Fibroblast of skin of scalp (primary cell): Measurements from ENCODE around the gene SMIM20.
"Not testable (repeated sequence)": the region's sequence is repeated elsewhere in the genome, so short reads cannot be mapped to it uniquely, and the experiment has no call there.

Experiments used
- DNase-seq: peaks from one replicate; pipeline ENCODE4 v3.0.0-alpha.2; 2013

The SMIM20 gene

GRCh38 chr4:25890571-25891485 lies 23.2 kb upstream of the SMIM20 start:
- DNase-seq = no peak

- DNase-seq = no peak
Measured at GRCh38 chr4:25892796-25893195, 21.2 kb upstream of the SMIM20 start.

GRCh38 chr4:25896776-25897539 lies 17.1 kb upstream of the SMIM20 start:
- DNase-seq = no peak

DNA sequence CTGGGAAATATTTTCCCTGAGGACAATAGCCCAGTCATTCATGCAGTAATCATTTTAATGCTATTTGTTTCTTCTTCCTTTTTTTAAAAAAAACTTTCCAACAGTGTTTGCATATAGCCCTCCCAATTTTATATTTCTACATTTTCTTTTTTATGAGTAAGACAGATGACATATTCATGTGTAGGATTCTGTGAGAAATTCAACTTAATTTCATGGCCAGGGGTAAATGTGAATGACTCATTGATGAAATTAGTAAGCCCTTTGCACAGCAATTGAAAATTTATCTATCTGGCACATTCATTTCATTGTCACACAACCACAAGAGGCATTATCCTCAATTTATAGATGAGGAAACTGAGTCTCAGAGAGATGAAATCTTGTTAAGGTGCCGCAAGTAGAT lies 13.7 kb upstream of the SMIM20 start:
- peak; percentile 51 for DNase-seq

DNA sequence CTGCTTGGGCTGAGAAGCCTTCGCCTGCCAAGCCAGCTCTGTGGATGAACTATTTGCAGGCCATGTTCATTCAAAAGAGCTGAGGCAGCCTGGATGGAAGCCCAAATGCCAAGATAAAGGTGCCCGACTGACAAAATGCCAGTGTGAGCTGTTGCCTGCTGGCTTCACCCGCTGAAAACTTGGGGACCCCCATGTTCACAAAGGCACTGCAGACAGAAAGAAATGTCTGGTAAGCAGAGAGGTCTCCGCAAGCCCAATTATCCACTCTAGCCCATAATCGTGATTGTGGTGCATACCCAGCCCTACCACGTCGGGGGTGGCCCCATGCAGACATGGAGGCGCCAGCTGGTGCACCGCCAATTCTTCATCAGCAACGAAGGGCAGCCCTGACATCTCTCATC lies 13.0 kb upstream of the SMIM20 start:
- no peak for DNase-seq

GRCh38 chr4:25903900-25904747 lies 9.9 kb upstream of the SMIM20 start:
- DNase-seq = no peak

DNA sequence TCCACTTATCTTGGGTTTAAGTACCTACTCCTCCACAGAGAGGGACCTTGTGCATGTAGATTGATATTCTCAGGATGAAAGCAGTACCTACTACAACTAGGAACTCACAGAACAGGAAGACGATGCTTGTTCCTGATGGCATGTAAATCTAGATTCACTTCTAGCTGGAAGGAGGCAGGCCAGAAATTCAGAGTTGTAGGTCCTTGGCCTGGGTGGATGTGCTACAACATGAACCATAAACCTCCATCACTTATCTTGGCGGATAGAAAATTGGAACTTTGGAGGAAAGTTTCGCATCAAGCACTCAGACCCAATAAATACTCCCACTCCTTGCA lies 9.3 kb upstream of the SMIM20 start:
- DNase-seq = no peak

- no peak for DNase-seq
Measured at GRCh38 chr4:25905371-25905770, 8.6 kb upstream of the SMIM20 start.

GRCh38 chr4:25906113-25906512 lies 7.9 kb upstream of the SMIM20 start:
- DNase-seq = not testable (repeated sequence)

- peak; percentile 94 for DNase-seq
Measured at GRCh38 chr4:25908491-25908901, 5.5 kb upstream of the SMIM20 start.

- DNase-seq = no peak
Measured at GRCh38 chr4:25911356-25911755, 2.7 kb upstream of the SMIM20 start.

DNA sequence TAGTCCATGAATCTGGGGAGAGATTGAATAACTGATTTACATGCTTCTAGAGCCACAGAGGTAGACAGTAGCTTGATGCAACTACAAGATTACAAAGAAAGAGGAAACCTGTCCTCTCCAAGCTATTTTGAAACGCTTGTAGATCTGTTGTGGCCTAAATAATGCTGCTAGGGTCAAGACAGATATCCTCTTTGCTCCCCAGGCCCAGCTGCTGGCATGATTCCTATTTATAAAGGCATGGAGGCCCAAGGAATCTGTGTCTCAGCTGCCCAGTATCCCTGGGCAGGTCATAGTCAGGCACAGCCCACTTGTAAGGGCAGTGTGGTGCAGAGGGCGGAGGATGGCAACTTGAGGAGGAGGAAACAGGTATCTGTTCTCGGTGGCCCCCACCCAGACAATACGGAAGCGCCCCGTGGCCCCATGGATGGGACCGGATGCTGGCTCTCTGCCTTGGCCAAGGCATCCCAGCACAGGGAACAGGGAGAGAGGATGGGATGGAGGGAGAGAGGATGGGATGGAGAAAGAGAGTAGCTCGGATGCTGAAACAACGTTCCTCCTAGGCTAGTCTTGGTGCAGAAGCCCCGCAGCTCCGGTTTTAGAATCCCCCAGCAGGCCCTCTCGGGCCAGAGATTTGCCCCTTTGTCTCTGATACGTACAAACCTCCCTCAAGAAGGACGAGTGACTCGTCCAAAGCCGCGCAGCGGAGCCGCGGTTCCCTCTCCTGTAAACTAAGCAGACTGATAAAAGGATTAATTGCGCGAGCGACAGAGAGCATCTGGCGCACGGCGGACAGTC lies 767 bp upstream of the SMIM20 start:
- DNase-seq = no peak

DNA sequence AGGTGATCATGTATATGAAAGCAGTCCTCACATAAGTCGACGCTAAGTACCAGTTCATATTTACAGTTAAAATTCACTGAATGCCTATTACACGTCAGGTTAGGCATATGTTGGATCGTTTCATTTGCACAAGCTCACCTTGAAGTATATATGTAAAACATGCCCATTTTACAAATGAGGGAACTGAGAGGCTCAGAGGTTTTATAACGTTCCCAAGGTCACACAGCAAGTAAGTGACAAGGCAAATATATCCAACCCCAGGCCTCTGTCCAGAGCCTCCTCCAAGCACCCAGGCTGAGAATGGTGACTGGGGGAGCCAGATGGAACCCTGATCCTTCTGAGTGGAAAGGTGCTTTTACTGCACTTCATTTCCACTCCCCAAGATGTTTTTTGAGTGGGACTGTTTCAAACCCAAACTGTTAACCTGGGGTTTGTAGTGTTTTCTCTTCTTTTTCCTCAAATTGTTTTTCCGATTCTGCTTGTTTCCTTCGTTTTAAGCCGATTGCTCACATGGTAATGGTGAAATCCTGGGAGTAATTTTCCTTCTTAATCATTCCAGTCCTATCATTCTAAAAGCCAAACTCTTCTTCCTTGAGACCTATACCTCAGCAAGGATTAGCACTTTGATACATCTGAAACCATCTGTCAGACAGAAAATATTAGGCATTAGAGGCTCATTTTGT lies 791 bp downstream of the SMIM20 start:
- no peak for DNase-seq

DNA sequence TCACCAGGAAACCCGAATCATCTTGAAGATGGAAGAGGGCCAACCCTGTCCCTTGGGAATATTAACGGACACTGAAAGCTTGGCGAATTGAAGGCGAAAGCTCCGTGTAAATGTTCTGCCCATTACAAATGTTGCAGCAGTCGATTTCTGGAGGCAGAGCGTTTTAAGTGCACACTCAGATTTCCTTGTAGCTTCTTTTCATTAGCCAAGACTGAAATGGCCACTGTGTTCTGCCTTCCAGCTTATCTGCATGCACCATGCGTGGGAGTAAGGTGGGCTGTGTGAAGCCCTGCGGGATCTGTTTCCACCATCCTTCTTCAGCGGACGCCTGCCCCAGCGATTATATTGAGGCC lies 1.3 kb downstream of the SMIM20 start:
- no peak for DNase-seq

DNA sequence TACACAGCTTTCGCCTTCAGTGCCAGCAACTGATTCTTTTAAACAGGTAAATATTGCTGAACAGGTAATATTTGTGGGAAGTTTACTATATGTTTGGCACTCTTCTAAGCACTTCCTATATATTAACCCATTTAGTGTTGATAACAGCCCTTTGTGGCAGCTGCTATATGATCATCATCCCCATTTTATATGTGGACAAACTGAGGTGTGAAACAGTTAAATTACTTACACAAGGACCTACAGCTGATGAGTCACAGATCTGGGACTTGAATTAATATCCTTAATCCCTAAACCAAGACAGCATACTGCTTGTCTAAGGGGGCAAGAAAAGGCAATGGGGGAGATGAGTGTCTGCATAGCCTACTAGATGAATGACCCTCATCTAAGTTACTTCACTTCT lies 2.9 kb downstream of the SMIM20 start:
- DNase-seq = no peak

GRCh38 chr4:25919676-25920075 lies 5.7 kb downstream of the SMIM20 start:
- DNase-seq = no peak

DNA sequence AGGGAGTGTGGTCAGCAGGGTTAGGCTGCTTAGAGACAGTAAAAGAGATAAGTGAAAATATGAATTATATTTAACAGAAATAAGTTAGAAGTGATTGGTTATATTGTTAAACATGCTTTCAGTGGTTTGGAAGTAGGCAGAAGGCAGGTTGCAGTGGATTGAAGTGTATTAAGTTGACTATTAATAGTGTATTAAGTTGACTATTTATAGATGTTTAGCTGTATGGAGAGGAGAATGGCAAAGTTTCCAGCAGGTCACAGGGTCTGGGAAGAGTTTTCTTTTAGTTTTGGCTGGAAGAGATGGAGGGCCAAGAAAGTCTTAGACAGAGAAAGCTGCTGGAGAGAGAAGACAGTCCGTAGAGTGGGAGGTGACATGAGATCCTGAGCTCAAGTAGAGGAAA lies 7.9 kb downstream of the SMIM20 start:
- no peak for DNase-seq

GRCh38 chr4:25922812-25923369 lies 8.9 kb downstream of the SMIM20 start:
- DNase-seq = no peak

GRCh38 chr4:25923745-25924144 lies 9.7 kb downstream of the SMIM20 start:
- DNase-seq = no peak

- peak; percentile 46 for DNase-seq
Measured at GRCh38 chr4:25925486-25926201, 11.6 kb downstream of the SMIM20 start.

- no peak for DNase-seq
Measured at GRCh38 chr4:25926462-25926861, 12.4 kb downstream of the SMIM20 start.
